ENCODE measurements around the gene CALR3.
A peak's percentile ranks its signal among the peaks of the same experiment; 100 is the strongest.

GRCh38 chr19:16542045-16542909, 46.3 kb upstream of the CALR3 start, which contains the start of gene CHERP:
- TF ChIP-seq EP300 (IDR thresholded peaks at IDR 0.05) (peak in 1 of 4 donors; percentile 70), POLR2AphosphoS5 (IDR thresholded peaks at IDR 0.05) (peak; percentile 91 to 97 (median 94))
- TF ChIP-seq, protein P1, sequence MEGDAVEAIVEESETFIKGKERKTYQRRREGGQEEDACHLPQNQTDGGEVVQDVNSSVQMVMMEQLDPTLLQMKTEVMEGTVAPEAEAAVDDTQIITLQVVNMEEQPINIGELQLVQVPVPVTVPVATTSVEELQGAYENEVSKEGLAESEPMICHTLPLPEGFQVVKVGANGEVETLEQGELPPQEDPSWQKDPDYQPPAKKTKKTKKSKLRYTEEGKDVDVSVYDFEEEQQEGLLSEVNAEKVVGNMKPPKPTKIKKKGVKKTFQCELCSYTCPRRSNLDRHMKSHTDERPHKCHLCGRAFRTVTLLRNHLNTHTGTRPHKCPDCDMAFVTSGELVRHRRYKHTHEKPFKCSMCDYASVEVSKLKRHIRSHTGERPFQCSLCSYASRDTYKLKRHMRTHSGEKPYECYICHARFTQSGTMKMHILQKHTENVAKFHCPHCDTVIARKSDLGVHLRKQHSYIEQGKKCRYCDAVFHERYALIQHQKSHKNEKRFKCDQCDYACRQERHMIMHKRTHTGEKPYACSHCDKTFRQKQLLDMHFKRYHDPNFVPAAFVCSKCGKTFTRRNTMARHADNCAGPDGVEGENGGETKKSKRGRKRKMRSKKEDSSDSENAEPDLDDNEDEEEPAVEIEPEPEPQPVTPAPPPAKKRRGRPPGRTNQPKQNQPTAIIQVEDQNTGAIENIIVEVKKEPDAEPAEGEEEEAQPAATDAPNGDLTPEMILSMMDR (IDR thresholded peaks at IDR 0.05), result no peak
